Loucy (cell line): ENCODE measurements around the gene SNAPC2.

ENCODE experiments used
- CTCF ChIP-seq: fragments of 200-600 bp; sonication (generic); conservative IDR thresholded peaks from 2 replicates; pipeline ENCODE4 v1.5.1; 2014; ENCODE audit warnings: mild to moderate bottlenecking, antibody characterized with exemption, low read length
- EZH2phosphoT487 ChIP-seq: fragments of 200-600 bp; IDR thresholded peaks from 2 replicates; pipeline ENCODE4 v1.6.1; 2018; ENCODE audit warnings: antibody characterized with exemption, mild to moderate bottlenecking, moderate library complexity, borderline replicate concordance

GRCh38 chr19:7933828-7934725 is 13.9 kb downstream of the SNAPC2 start:
- TF ChIP-seq CTCF: no peak
- no peak for TF ChIP-seq EZH2phosphoT487
